KOPT-K1 (cell line): ENCODE data around the gene UQCRQ.

Source experiments
- H3K27ac ChIP-seq: fragments of 200-600 bp; sonication (generic); 2 replicates; pipeline ENCODE4 v1.5.1; 2016; ENCODE audit warnings: antibody characterized with exemption, mild to moderate bottlenecking, low read depth, low read length; ENCODE audit not compliant: poor library complexity, severe bottlenecking
- H3K36me3 ChIP-seq: fragments of 200-600 bp; sonication (generic); 2 replicates; pipeline ENCODE4 v1.5.1; 2017; ENCODE audit warnings: antibody characterized with exemption, mild to moderate bottlenecking, low read length, moderate library complexity; ENCODE audit not compliant: insufficient read depth
- H3K9me3 ChIP-seq: fragments of 200-600 bp; sonication (generic); 2 replicates; pipeline ENCODE4 v1.5.1; 2017; ENCODE audit warnings: antibody characterized with exemption, low read length, mild to moderate bottlenecking; ENCODE audit not compliant: insufficient read depth, poor library complexity, severe bottlenecking

Gene UQCRQ

GRCh38 chr5:132901036-132901435 lies 34.6 kb downstream of the UQCRQ start:
- no peaks in the 10 kb centered on the region for H3K9me3 ChIP-seq
- H3K27ac ChIP-seq: no peak overlapping the region
- peaks cover 69% of the 10 kb centered on the region for H3K36me3 ChIP-seq

GRCh38 chr5:132901730-132902129 lies 35.3 kb downstream of the UQCRQ start:
- Histone ChIP-seq H3K36me3 (peaks cover 62% of the 10 kb centered on the region), H3K9me3 (no peaks in the 10 kb centered on the region), H3K27ac (no peak overlapping the region)

DNA sequence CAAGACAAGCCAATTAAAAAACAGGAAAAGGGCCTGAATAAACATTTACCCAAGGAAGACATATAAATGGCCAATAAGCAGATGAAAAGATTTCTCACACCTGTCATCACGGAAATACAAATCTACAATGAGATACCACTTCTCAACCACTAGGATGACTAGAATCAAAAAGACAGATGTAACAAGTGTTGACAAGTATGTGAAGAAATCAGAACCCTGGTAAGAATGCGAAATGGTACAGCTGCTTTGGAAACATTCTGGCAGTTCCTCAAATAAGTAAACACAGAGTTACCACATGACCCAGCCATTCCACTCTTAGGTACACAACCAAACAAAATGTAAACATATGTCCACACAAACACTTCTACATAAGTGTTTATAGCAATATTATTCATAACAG lies 39.5 kb downstream of the UQCRQ start:
- Histone ChIP-seq H3K27ac (no peak overlapping the region), H3K36me3 (peaks cover 53% of the 10 kb centered on the region), H3K9me3 (no peaks in the 10 kb centered on the region)

DNA sequence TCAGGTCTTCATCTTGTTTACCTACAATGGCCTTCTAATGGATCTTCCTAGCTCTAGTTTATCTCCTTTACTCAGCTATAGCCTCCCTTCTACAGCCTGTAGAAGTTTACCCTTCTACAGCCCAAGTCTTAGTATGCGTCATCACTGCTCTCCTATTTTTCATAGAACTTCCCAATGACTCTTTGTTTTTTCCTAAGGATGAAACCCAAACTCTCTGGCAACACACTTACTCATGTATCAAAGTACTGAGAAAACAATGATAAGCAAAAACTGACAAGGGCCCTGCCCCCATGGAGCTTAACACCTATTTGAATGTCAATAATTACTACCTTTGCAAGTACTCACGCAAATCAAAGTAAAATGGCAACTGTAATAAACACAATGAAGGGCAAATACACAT lies 40.7 kb downstream of the UQCRQ start:
- no peaks in the 10 kb centered on the region for H3K9me3 ChIP-seq
- no peak overlapping the region for H3K27ac ChIP-seq
- H3K36me3 ChIP-seq: peaks cover 55% of the 10 kb centered on the region

DNA sequence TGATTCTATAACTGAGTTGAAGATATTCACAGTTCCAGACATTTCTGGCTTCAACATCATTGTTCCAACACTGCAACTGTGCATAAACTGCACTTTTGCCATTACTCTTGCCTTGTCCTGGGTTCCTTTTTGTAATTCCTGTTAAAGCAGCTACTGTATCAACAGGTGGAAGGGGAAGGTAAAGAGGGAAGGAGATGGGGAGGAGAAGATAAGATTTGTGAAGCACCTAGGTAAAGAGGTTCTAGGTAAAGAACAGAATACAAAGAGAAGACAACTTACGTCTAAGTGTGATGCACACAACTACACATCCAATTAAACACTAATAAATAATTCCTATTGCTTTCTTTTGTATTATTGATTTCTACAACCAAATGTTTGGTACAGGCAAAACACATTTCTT lies 43.3 kb downstream of the UQCRQ start:
- peaks cover 57% of the 10 kb centered on the region for H3K36me3 ChIP-seq
- H3K9me3 ChIP-seq: no peaks in the 10 kb centered on the region
- H3K27ac ChIP-seq: no peak overlapping the region

- H3K27ac ChIP-seq: no peak overlapping the region
- peaks cover 77% of the 10 kb centered on the region for H3K36me3 ChIP-seq
- no peaks in the 10 kb centered on the region for H3K9me3 ChIP-seq
Measured at GRCh38 chr5:132915681-132916080, 49.2 kb downstream of the UQCRQ start.

DNA sequence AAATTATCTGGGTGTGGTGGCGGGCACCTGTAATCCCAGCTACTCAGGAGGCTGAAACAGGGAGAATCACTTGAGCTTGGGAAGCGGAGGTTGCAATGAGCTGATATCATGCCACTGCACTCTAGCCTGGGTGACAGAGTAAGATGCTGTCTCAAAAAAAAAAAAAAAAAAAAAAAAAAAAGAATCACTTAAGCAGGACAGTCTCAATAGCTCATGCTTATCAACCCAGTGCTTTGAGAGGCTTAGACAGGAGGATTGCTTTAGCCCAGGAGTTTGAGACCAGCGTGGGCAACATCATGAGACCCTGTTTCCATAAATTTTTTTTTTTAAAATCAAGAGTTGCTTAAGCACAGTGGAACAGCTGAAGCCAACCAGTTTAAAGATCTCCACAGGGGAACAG lies 49.6 kb downstream of the UQCRQ start:
- Histone ChIP-seq H3K36me3 (peaks cover 77% of the 10 kb centered on the region), H3K9me3 (no peaks in the 10 kb centered on the region), H3K27ac (no peak overlapping the region)
